ENCODE data around the gene RBP4.

The RBP4 gene

GRCh38 chr10:93601146-93601773 is at the start of gene RBP4:
TSS of gene RBP4 (minus strand) at chr10:93601235. CDS start at chr10:93601028, 207 bp downstream.
- DNase-seq (ENCODE audit: low read depth) = no peak

- no peak for DNase-seq (ENCODE audit: low read depth)
Measured at GRCh38 chr10:93639791-93640190, 38.8 kb upstream of the RBP4 start.

- DNase-seq (ENCODE audit: low read depth) = no peak
Measured at GRCh38 chr10:93630625-93631557, 29.9 kb upstream of the RBP4 start.

- DNase-seq (ENCODE audit: low read depth) = no peak
Measured at GRCh38 chr10:93629647-93630305, 28.7 kb upstream of the RBP4 start.

GRCh38 chr10:93628858-93629257 is 27.8 kb upstream of the RBP4 start:
- DNase-seq (ENCODE audit: low read depth) = no peak

GRCh38 chr10:93622942-93623341 is 21.9 kb upstream of the RBP4 start:
- DNase-seq (ENCODE audit: low read depth) = no peak

- DNase-seq (ENCODE audit: low read depth) = no peak
Measured at GRCh38 chr10:93620925-93621324, 19.9 kb upstream of the RBP4 start.

GRCh38 chr10:93615576-93616235 is 14.7 kb upstream of the RBP4 start:
- DNase-seq (ENCODE audit: low read depth) = no peak

- no peak for DNase-seq (ENCODE audit: low read depth)
Measured at GRCh38 chr10:93614101-93614825, 13.2 kb upstream of the RBP4 start.

- DNase-seq (ENCODE audit: low read depth) = no peak
Measured at GRCh38 chr10:93613126-93613525, 12.1 kb upstream of the RBP4 start.

GRCh38 chr10:93612311-93612710 is 11.3 kb upstream of the RBP4 start, which contains the start of gene PDE6C:
TSS of gene PDE6C (plus strand) at chr10:93612537. CDS start at chr10:93612726, 189 bp downstream.
- DNase-seq (ENCODE audit: low read depth) = no peak

- DNase-seq (ENCODE audit: low read depth) = no peak
Measured at GRCh38 chr10:93608421-93608820, 7.4 kb upstream of the RBP4 start.

- DNase-seq (ENCODE audit: low read depth) = no peak
Measured at GRCh38 chr10:93604146-93604545, 3.1 kb upstream of the RBP4 start.

GRCh38 chr10:93603023-93603422 is 2.0 kb upstream of the RBP4 start:
- DNase-seq (ENCODE audit: low read depth) = no peak

GRCh38 chr10:93601774-93602162 is 733 bp upstream of the RBP4 start:
- DNase-seq (ENCODE audit: low read depth) = no peak

GRCh38 chr10:93600446-93601145 is 439 bp downstream of the RBP4 start:
- DNase-seq (ENCODE audit: low read depth) = no peak

- no peak for DNase-seq (ENCODE audit: low read depth)
Measured at GRCh38 chr10:93599778-93600177, 1.3 kb downstream of the RBP4 start.

- DNase-seq (ENCODE audit: low read depth) = no peak
Measured at GRCh38 chr10:93599335-93599734, 1.7 kb downstream of the RBP4 start.

- no peak for DNase-seq (ENCODE audit: low read depth)
Measured at GRCh38 chr10:93598157-93598556, 2.9 kb downstream of the RBP4 start.

GRCh38 chr10:93597075-93597599 is 3.9 kb downstream of the RBP4 start:
- no peak for DNase-seq (ENCODE audit: low read depth)

- no peak for DNase-seq (ENCODE audit: low read depth)
Measured at GRCh38 chr10:93596539-93596938, 4.5 kb downstream of the RBP4 start.

Data from CMK (cell line).